Peyer's patch (tissue), 4 donors: ENCODE measurements around the gene CACNB2.

ENCODE experiments used
- POLR2A ChIP-seq, 2 donors: fragments of 450-650 bp; IDR thresholded peaks; one replicate each; pipeline ENCODE4 v1.5.1; 2017; ENCODE audit warnings: antibody characterized with exemption in 2 of 2, mild to moderate bottlenecking in 2 of 2, moderate library complexity in 2 of 2
- TF ChIP-seq, protein P1 (sequence below), 6 experiments: fragments of 450-650 bp in 4 of 6; fragments of 200-600 bp in 2 of 6; sonication (generic) in 1 of 6; IDR thresholded peaks; one replicate each; pipeline ENCODE4 v1.5.1; 2017 to 2019; ENCODE audit warnings: antibody characterized with exemption in 6 of 6, mild to moderate bottlenecking in 3 of 6, moderate library complexity in 1 of 6

DNA sequence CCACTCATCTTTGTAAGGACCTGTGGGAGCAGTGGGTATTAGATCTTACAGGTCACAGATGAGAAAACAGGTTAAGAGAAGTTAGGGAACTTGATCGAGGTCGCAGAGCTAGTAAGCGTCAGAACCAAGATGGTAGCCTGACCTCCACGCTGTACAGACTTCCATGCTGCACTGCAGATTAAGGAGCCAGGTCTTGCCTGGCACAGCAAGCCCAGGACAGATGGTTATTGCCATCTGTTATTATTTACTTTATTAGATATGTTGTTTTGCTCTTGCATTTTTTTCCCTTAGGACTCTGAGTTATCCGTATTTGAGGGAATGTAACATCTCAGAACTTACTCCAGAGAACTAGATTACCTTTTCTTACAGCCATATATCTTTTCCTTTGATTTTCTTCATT is 363.9 kb downstream of the CACNB2 start:
- TF ChIP-seq, protein P1, sequence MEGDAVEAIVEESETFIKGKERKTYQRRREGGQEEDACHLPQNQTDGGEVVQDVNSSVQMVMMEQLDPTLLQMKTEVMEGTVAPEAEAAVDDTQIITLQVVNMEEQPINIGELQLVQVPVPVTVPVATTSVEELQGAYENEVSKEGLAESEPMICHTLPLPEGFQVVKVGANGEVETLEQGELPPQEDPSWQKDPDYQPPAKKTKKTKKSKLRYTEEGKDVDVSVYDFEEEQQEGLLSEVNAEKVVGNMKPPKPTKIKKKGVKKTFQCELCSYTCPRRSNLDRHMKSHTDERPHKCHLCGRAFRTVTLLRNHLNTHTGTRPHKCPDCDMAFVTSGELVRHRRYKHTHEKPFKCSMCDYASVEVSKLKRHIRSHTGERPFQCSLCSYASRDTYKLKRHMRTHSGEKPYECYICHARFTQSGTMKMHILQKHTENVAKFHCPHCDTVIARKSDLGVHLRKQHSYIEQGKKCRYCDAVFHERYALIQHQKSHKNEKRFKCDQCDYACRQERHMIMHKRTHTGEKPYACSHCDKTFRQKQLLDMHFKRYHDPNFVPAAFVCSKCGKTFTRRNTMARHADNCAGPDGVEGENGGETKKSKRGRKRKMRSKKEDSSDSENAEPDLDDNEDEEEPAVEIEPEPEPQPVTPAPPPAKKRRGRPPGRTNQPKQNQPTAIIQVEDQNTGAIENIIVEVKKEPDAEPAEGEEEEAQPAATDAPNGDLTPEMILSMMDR (IDR thresholded peaks at IDR 0.05): no peak
- TF ChIP-seq POLR2A (IDR thresholded peaks at IDR 0.05): no peak
